Panc1 (cell line): Measurements from ENCODE around the gene ALOX12B. TPM values are rescaled to one million over a fixed set of nuclear protein-coding genes. Genes with fewer than 3 reads are reported as not detected.
"Not testable (repeated sequence)": the region's sequence is repeated elsewhere in the genome, so short reads cannot be mapped to it uniquely, and the experiment has no call there.

Experiments used
- ATAC-seq: fragments of 200-7000 bp; cut with Tn5 transposase; 2 replicates; pipeline ENCODE4 v1.9.1; 2020; ENCODE audit warnings: mild to moderate bottlenecking, moderate library complexity
- BruUV-seq: library from RNA; stranded (reverse); fragments of 400-500 nt; replicated peaks from 2 replicates; lab custom pipeline; 2021; lab: Mats Ljungman, UMichigan
- CTCF ChIA-PET: fragments of 300-600 bp; sonication (Branson Sonifier 250); formaldehyde crosslinking; loops from one replicate; lab custom pipeline; 2022; ENCODE audit warnings: antibody characterized with exemption; lab: Charles Lee
- POLR2A ChIA-PET: fragments of 300-600 bp; sonication (Branson Sonifier 250); formaldehyde crosslinking; loops from one replicate; lab custom pipeline; 2022; ENCODE audit warnings: antibody characterized with exemption; lab: Charles Lee
- DNase-seq: peaks from one replicate; pipeline ENCODE4 v3.0.0-alpha.2; 2010; ENCODE audit warnings: low read depth, low spot score
- H3K27ac ChIP-seq: 2 replicates; pipeline ENCODE4 v1.5.1; 2011; ENCODE audit warnings: mild to moderate bottlenecking, low read length, inconsistent platforms
- H3K27me3 ChIP-seq: fragments of 200-500 bp; sonication (Bioruptor generic); 2 replicates; pipeline ENCODE4 v1.6.0; 2014; ENCODE audit warnings: low read length, inconsistent platforms; ENCODE audit not compliant: control insufficient read depth, insufficient read depth
- H3K36me3 ChIP-seq: fragments of 200-500 bp; sonication (Bioruptor generic); 2 replicates; pipeline ENCODE4 v1.5.1; 2014; ENCODE audit warnings: inconsistent platforms, mild to moderate bottlenecking, low read length, moderate library complexity; ENCODE audit not compliant: control insufficient read depth, insufficient read depth
- H3K4me1 ChIP-seq: 2 replicates; pipeline ENCODE4 v1.5.1; 2011; ENCODE audit warnings: inconsistent platforms, mild to moderate bottlenecking, low read length, moderate library complexity; ENCODE audit not compliant: control insufficient read depth, insufficient read depth
- H3K4me3 ChIP-seq, 2 experiments: 2 replicates each; pipeline ENCODE4 v1.5.1; 2011 to 2012; ENCODE audit warnings: low read depth in 2 of 2, low read length in 2 of 2, mild to moderate bottlenecking in 2 of 2, inconsistent platforms in 1 of 2, moderate library complexity in 1 of 2
- H3K9me3 ChIP-seq: fragments of 200-500 bp; sonication (Bioruptor generic); 2 replicates; pipeline ENCODE4 v1.5.1; 2014; ENCODE audit warnings: low read depth, mild to moderate bottlenecking, inconsistent platforms, low read length, moderate library complexity; ENCODE audit not compliant: control insufficient read depth, insufficient read depth
- CTCF ChIP-seq: fragments of 450-650 bp; IDR thresholded peaks from 2 replicates; pipeline ENCODE4 v1.5.1; 2017; ENCODE audit warnings: mild to moderate bottlenecking
- POLR2AphosphoS5 ChIP-seq: IDR thresholded peaks from 2 replicates; pipeline ENCODE4 v1.6.1; 2012; ENCODE audit warnings: mild to moderate bottlenecking, low read depth, low read length, moderate library complexity
- REST ChIP-seq, 2 experiments: IDR thresholded peaks; 2 replicates each; pipeline ENCODE4 v1.6.1; 2011 to 2012; ENCODE audit warnings: low read depth in 2 of 2, control low read depth in 1 of 2, low read length in 1 of 2, mild to moderate bottlenecking in 1 of 2, moderate library complexity in 1 of 2; ENCODE audit not compliant: insufficient read depth in 1 of 2
- SIN3A ChIP-seq: IDR thresholded peaks from 2 replicates; pipeline ENCODE4 v1.6.1; 2012; ENCODE audit warnings: low read depth, mild to moderate bottlenecking, low read length, moderate library complexity, borderline replicate concordance; ENCODE audit not compliant: insufficient read depth
- TCF7L2 ChIP-seq: IDR thresholded peaks from 2 replicates; pipeline ENCODE4 v1.6.1; 2011; ENCODE audit warnings: mild to moderate bottlenecking, low read depth, low read length, inconsistent platforms
- in situ Hi-C: cut with HindIII; loops from 2 replicates; pipeline ENCODE4 v1.10.0; 2016; ENCODE audit warnings: low sequenced_read_pairs, low pct_unique_long_range_greater_than_20kb
- intact Hi-C: fragments of 100-400 bp; cut with micrococcal nuclease; formaldehyde crosslinking; loops from one replicate; pipeline ENCODE4 v1.10.0; 2022; ENCODE audit not compliant: unreplicated experiment
- total RNA-seq: library from RNA; stranded (reverse); gene quantifications from one replicate; pipeline ENCODE4 v1.2.1, GENCODE V29; 2021; ENCODE audit not compliant: unreplicated experiment

Gene ALOX12B
- total RNA-seq, 1 experiment from 2014 or later: not detected

- TF ChIP-seq CTCF (no peak), POLR2AphosphoS5 (no peak), REST (IDR thresholded peaks at IDR 0.05; ENCODE audit: insufficient read depth in 1 of 2, low read depth in 2 of 2, low read length in 1 of 2) (no peak), TCF7L2 (no peak), SIN3A (no peak)
- DNase-seq (no peak), ATAC-seq (no peak)
- Histone ChIP-seq H3K27me3 (no peaks in the 10 kb centered on the region), H3K4me1 (no peaks in the 10 kb centered on the region), H3K9me3 (no peaks in the 10 kb centered on the region), H3K27ac (no peak overlapping the region), H3K36me3 (no peaks in the 10 kb centered on the region), H3K4me3 (no peak overlapping the region)
- BruUV-seq: no TSS peak
- intact Hi-C loops (no loop called here), in situ Hi-C loops (no loop called here)
- CTCF ChIA-PET: interaction anchor here (1.2 kb wide), 1 partner anchor 35 kb away, joined by 3 read pairs; no protein-coding TSS in a partner anchor
- POLR2A ChIA-PET: no interaction called here
Observed at GRCh38 chr17:8108972-8109660, 21.6 kb upstream of the ALOX12B start.

GRCh38 chr17:8106980-8107379, 19.5 kb upstream of the ALOX12B start:
- POLR2A ChIA-PET, DNase-seq, H3K27ac ChIP-seq, H3K4me3 ChIP-seq, H3K4me1 ChIP-seq, H3K36me3 ChIP-seq, BruUV-seq, intact Hi-C loops, CTCF ChIA-PET, H3K9me3 ChIP-seq, H3K27me3 ChIP-seq, in situ Hi-C loops, ATAC-seq: not testable (repeated sequence)

- CTCF ChIA-PET: interaction anchor here (2.4 kb wide), 1 partner anchor 12 kb away, joined by 7 read pairs; no protein-coding TSS in a partner anchor
- Histone ChIP-seq H3K27me3 (no peaks in the 10 kb centered on the region), H3K4me3 (no peak overlapping the region), H3K27ac (no peak overlapping the region), H3K36me3 (no peaks in the 10 kb centered on the region), H3K9me3 (no peaks in the 10 kb centered on the region), H3K4me1 (no peaks in the 10 kb centered on the region)
- no peak for ATAC-seq
- intact Hi-C loops: no loop called here
- in situ Hi-C loops: no loop called here
- TF ChIP-seq SIN3A (no peak), CTCF (no peak), REST (IDR thresholded peaks at IDR 0.05; ENCODE audit: insufficient read depth in 1 of 2, low read depth in 2 of 2, low read length in 1 of 2) (no peak), TCF7L2 (no peak), POLR2AphosphoS5 (no peak)
- BruUV-seq: no TSS peak
- POLR2A ChIA-PET: no interaction called here
- no peak for DNase-seq
Observed at GRCh38 chr17:8105957-8106398, 18.5 kb upstream of the ALOX12B start.
